NCI-H2196 (cell line): ENCODE results near the gene SMIM14.
A peak's percentile ranks its signal among the peaks of the same experiment; 100 is the strongest.
"Not testable (repeated sequence)": the region's sequence is repeated elsewhere in the genome, so short reads cannot be mapped to it uniquely, and the experiment has no call there.

Experiments used
- DNase-seq: peaks from one replicate; lab custom pipeline; 2025; ENCODE audit not compliant: unreplicated experiment; lab: John Stamatoyannopoulos, UW

The SMIM14 gene

DNA sequence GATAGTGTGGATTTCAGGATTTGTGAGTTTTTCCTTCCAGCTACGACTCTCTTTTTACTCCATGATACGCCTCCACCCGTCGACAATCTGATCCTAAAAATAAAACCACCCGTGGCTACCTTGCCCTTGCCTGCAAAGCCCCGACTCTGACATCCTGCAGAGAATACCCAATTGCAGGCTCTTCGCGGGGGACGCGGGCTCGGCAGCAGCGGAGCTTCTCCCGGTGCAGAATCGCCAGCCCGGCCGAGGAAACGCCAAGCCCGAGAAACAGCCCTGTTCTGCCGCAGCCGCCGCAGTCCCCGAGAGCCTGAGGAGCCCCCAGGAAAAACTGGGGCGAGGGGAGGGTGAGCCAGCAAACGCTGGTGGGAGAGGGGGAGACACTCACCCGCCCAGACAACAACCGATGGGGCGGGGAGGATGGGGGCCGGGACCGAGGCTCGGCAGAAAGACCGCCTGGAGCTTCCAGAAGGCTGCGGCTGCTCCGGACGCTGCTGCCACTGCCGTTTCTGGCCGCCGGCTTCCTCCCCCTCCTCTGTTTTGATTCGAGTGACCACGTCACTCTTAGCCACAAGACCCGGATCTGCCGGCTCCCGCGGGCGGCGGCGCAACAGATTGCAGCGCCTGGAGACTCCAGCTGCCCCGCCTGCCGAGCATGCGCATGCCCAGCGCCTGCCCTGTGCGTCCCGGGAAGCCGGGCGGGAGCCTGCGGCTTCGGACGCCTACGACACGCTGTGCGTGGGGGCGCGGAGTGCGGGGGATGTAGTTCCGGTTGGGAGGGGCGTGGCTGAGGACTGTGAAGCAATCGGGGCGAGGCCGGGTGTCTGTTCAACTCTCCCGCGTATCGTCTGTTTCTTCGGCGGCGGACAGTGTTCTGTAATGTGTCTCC lies at the start of gene SMIM14:
SMIM14 (minus strand) TSS at position 512 of the 886 bp plus-strand sequence. CDS start 33,720 bp downstream, outside the sequence.
- DNase-seq = peak; percentile 97

DNA sequence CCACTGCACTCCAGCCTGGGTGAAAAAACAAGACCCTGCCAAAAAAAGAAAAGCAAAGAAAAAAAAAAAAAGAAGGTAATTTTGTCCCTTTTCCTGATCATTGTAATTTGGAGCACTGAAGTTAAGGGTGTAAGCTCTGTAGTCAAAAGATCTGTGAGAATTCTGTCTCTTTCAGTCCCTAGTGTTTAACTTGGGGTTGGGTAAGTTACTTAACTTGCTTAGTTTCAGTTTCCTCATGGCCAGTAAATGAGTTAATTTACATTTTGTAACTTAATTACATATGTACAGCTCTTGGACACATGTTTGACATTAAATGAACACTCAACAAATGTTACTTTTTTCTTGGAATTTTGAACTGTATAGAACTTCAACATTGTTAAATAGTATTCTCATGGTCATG lies 48.3 kb upstream of the SMIM14 start:
- no peak for DNase-seq

- DNase-seq = no peak
Measured at GRCh38 chr4:39685990-39686389, 47.3 kb upstream of the SMIM14 start.

DNA sequence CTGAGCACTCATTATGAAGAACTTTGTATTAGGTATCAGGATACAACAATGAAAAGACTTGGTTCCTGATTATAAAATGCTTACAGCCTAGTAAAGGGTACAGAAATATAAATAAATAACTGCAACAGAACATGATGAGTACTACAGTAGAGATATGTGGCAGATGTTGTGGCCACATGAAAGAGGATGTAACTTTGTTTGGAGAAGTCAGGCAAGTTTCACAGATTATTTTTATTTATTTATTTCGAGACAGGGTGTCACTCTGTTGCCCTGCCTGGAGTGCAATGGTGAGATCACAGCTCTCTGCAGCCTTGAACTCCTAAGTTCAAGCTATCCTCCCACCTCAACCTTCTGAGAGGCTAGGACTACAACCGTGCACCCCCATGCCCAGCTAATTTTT lies 43.5 kb upstream of the SMIM14 start:
- no peak for DNase-seq

- DNase-seq = not testable (repeated sequence)
Measured at GRCh38 chr4:39681003-39681402, 42.3 kb upstream of the SMIM14 start.

DNA sequence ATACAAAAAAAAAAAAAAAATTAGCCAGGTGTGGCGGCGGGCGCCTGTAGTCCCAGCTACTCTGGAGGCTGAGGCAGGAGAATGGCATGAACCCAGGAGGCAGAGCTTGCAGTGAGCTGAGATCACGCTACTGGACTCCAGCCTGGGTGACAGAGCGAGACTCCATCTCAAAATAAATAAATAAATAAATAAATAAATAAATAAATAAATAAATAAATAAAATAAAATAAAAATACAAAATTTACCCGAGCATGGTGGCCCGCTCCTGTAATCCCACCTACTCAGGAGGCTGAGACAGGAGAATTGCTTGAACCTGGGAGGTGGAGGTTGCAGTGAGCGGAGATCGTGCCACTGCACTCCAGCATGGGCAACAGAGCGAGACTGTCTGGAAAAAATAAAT lies 37.0 kb upstream of the SMIM14 start:
- DNase-seq = not testable (repeated sequence)

- not testable (repeated sequence) for DNase-seq
Measured at GRCh38 chr4:39670296-39670695, 31.6 kb upstream of the SMIM14 start.

GRCh38 chr4:39668887-39669286 lies 30.2 kb upstream of the SMIM14 start:
- DNase-seq = no peak

GRCh38 chr4:39667706-39668105 lies 29.0 kb upstream of the SMIM14 start:
- DNase-seq = no peak

DNA sequence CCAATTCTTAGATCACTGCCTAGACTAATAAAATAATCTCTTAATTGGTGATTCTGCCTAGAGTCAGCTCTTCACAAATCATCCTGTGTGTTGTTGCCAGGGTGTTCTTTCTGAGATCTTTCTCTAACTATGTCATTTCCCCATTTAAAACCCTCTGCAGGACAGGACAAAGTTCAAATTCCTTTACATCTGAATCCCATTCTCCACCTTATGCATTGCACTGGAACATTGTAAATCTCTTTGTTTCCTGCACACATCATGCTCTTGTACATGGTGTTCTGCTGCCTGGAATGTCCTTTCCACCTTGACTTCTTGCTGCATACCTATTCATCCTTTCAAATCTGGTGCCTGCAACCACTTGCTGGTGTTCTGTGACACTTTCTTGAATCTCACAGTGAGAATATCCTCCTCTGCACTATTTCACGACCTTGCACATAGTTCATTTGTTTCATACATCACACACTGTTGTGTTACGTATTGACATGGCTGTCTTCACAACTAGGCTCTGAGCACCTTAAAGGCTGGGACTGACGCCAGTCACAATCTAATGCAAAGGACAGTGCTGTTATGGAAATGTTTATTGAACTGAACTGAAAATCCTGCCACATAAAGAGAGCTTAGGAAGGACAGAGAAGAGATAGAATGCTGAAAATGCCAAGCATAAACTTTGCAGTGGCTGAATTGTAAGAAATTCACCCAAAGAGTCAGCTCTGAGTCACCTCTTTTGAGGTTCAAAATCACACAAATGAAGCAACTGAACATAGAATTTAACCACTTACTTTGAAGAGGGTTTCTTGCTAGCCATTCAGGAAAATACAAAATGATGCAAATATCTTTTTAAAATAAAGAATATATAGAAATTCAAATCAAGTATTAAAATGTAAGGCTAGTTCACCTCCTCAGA lies 26.4 kb upstream of the SMIM14 start:
- no peak for DNase-seq

DNA sequence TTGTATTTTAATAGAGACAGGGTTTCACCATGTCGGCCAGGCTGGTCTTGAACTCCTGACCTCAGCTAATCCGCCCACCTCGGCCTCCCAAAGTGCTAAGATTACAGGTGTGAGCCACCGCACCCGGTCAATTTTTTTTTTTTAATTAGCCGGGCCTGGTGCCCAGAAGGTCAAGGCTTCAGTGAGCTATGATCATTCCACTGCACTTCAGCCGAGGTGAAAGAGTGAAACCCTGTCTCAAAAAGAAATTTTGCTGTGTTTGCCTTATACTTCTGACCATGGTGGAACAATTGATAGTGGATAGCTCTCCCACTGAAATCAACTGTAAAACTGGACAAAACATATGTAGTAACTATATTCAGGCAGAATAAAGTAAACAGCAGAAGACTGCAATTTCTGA lies 24.0 kb upstream of the SMIM14 start:
- no peak for DNase-seq

GRCh38 chr4:39660757-39661156 lies 22.1 kb upstream of the SMIM14 start:
- no peak for DNase-seq

DNA sequence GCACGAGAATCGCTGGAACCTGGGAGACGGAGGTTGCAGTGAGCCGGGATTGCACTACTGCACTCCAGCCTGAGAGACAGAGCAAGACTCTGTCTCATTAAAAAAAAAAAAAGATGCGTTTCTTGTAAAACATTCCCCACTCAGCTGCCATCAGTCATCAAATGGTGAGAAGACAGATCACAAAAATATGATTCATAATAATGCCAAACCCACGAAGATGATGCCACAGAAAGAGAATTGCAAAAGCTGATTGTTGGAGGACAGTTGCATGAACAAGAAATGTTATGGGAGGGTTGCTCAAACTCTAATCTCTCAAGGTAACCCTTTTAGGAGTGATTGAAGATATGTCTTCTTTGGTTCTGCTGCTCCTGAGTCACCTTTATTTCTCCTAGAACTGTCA lies 21.4 kb upstream of the SMIM14 start:
- DNase-seq = no peak

DNA sequence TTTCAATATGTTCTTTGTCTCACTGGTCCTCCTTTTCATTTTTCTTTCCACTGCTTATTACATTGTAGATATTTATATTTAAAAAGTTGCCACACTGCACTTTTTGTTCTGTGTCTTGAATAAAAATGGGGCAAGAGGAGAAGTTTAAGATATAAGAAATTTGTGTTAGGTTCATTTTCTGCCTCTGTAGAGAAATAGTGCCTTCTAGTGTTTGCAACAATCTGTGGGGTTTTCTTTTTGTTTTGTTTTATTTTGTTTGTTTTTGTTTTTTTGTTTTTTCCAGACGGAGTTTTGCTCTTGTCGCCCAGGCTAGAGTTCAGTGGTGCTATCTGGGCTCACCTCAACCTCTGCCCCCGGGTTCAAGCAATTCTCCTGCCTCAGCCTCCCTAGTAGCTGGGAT lies 20.1 kb upstream of the SMIM14 start:
- DNase-seq = no peak

DNA sequence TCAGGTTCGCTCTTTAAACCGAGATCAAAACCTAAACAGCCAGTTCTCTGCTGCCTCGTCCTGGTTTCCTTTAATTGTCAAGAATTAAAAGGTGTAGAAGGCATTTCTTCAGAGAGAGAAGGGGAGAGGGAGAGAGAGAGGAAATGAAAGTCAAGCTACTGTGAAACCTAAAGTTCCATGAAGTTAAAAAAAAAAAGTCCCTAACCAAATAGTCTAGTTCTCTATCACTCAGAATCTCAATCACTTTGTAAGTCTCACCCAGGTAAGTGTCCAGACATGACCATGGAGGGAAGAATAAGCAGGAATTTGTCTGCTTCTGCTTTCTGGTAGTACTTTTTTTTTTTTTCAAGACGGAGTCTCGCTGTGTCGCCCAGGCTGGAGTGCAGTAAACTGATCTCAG lies 18.8 kb upstream of the SMIM14 start:
- no peak for DNase-seq

DNA sequence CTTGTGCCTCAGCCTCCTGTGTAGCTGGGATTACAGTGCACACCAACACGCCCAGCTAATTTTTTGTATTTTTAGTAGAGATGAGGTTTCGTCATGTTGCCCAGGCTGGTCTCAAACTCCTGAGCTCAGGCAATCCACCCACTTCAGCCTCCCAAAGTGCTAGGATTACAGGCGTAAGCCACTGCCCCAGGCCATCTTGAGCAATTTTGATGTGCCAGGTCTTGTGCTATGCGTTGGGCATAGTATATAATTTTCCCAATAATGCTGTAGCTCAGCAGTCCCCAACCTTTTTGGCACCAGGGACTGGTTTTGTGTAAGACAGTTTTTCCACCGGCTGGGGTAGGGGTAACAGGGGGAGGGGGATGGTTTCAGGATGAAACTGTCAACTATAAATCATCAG lies 18.0 kb upstream of the SMIM14 start:
- not testable (repeated sequence) for DNase-seq

DNA sequence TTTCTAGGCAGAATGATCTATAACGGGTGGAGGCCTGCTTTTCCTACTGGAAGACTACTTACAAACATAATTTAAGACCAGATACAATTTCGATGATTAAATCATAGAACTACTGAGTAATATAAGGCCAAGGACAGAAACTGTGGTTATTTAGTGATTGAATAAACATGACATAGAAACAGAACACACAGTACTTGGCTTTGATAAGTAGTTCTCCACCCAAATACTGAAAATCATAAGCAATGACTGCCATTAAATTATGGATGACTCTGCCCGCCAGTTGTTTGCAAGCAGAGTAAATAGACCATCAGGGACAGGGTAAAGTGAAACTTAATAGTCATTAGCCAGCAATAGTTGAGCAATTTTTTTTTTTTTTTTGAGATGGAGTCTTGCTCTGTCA lies 17.2 kb upstream of the SMIM14 start:
- DNase-seq = no peak

- DNase-seq = no peak
Measured at GRCh38 chr4:39655211-39655610, 16.5 kb upstream of the SMIM14 start.

GRCh38 chr4:39651586-39651985 lies 12.9 kb upstream of the SMIM14 start:
- not testable (repeated sequence) for DNase-seq

DNA sequence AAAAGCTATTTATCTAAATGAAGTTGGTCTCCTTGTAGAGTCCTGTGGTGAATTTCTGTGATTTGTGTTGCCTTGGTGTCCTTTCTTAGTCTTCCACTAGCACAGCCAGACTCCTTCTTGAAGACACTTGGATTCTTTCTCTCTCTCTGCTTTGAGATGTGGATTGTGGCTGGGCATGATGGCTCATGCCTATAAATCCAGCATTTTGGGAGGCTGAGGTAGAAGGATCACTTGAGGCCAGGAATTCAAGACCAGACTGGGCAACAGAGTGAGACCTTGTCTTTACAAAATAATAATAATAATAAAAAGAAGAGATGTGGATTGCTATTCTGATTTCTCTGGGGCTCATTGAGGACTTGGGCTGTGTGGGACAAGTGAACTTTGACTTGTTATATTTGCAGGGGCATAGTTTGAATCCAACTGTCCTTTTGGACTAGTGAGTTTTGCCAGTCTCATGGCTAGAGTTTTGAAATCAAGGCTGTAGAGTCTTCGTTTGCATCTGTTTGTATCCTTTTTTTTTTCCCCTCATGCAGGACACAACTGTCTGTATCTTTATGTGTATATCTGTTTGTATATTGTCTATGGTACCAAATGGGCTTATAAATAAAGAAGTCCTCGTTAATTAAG lies 11.1 kb upstream of the SMIM14 start:
- DNase-seq = no peak

- no peak for DNase-seq
Measured at GRCh38 chr4:39648827-39649558, 10.3 kb upstream of the SMIM14 start.
